ENCODE measurements around the gene PRSS50.

The PRSS50 gene

DNA sequence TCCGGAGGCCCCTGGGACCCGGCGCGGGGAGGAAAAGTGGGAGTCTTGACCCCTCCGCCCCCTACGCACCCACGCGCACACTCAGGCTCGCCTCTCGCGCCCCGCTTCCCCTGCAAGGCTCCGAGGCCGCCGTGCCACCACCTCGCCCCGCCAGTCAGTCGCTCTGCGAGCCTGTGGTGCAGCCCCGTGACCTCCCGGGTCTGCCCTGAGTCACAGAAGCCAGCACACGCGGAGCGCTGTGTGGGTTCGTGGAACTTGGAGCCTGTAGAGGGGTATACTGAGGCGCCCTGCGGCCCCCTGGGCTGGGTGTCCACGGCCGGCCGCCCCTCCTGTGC, 23.8 kb downstream of the PRSS50 start:
- DNase-seq (ENCODE audit: extremely low spot score, insufficient read length, low read depth) (no peak), FAIRE-seq (no peak)

DNA sequence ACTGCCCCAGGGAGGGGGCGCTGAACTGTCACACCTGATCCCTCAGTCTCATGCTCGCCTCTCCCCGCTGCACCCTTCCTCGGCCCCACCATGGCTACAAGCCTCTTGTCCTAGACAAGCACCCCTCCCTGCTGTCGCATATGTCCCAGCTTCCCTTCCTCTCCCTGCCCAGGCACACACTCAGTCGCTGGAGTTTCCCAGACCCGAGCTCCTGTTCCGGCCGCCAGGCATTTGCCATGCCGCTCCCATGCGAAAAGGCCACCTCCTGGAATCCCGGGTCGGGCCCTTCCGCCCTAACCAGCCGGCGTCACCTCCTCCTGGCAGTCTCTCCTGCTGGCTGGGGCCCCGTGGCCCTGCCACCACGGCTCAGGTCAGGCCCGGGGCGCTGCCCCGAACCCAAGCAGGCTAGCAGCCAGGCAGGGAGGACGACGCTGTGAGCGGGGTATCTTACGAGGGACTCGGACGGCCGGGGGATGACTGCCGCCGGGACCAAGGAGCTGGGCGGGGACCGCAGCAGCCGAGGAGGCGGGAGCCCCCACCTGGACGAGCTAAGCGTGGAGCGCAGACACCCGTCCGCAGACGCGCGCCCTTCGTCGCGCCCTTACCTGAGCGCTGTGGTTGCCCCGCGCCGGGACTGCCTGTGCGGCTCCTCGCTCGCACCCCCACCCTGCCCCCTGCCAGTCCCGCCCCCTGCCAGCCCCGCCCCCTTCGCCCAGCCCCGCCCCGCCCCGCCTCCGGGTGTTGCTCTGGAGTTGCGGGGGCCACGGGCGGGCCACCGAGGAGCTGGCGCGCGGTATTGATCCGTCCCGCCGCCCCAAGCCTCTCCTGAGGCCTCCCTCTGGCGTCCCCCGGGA, 24.4 kb downstream of the PRSS50 start, which contains the start of gene ALS2CL:
Gene ALS2CL, minus strand, starts transcription at position 642 of the 854 bp plus-strand sequence. CDS start 4,239 bp downstream, outside the sequence.
- FAIRE-seq (no peak), DNase-seq (ENCODE audit: extremely low spot score, insufficient read length, low read depth) (peak; percentile 51)

DNA sequence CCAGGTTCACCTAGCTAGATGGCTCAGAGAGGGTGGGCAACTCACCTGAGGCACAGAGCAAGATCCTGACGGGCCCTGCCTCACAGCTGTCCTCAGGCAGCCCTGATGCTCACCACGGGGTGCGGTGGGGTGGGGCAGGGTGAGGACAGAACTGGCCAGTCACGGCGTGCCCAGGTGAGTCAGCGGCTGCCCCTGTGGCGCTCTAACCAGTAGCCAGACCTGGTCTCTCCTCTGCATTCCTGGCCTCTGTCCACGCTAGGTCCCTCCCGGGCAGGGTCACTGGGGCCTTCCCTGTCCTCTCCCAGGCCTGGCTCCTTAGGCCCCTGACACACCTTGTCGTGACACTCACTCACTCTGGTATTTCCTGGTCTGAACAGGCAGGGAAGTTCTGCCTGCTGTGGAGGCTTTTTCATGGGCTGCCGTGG, 25.1 kb downstream of the PRSS50 start:
- DNase-seq (ENCODE audit: extremely low spot score, insufficient read length, low read depth) (no peak), FAIRE-seq (no peak)

DNA sequence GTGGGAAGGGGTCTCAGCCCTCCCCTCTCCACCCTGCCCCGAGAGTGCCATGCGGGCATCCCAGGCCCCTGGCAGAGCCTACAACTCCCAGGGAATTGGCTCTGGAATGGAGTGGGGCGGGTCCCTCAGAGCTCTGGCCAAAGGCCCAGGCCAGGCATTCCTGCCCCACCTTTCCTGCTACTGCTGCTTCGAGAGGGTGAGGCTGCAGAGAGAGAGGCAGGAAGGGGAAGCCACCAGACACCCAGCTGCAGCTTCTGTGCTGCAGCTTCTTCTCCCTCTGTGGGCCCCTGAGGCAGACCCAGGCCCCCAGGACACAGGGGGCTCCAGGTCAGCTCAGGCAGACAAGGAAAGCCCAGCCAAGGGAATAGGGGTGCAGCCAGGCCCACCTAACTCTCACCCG, 26.9 kb downstream of the PRSS50 start:
- FAIRE-seq: no peak

DNA sequence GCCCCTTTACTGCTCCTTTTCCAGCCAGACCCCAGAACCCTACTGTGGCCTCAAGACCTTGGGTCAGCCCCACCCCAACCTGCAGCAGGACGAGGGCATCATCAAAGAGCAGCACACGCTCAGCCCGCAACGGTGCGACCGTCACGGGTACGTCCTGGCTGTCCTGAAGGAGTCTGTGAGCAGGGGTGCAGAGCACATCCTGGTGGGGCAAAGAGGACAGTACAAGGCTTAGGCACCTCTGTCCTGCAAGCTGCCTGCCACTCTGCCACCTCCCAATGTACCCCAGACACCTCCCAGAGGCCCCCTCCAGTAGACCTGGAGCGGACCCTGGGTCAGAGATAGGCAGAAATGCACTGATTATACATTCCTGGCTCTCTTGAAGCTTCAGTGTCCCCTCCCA, 32.2 kb downstream of the PRSS50 start:
- DNase-seq (ENCODE audit: extremely low spot score, insufficient read length, low read depth) (no peak), FAIRE-seq (no peak)

More for the DNA sequence above, 26.9 kb downstream of the PRSS50 start:
- DNase-seq (ENCODE audit: extremely low spot score, insufficient read length, low read depth): no peak

DNA sequence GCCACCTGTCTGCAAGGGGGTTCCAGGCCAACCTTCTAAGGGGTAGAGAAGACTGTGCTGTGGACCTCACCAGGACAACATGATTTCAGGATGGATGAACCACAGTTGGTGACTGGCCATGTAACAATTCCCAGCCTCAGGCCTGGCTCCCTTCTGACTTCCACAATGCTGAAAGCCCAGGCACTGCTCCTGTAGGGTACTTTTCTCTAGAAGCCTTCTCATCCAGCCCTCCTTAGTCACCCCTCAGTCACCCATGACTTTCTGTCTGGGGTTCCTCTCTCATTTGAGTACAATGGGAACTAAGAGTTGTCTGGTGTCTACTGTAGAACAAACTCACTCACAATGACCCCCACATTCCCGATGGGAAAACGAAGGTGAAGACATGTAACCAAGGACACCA, 32.8 kb downstream of the PRSS50 start:
- DNase-seq (ENCODE audit: extremely low spot score, insufficient read length, low read depth) (no peak), FAIRE-seq (no peak)

DNA sequence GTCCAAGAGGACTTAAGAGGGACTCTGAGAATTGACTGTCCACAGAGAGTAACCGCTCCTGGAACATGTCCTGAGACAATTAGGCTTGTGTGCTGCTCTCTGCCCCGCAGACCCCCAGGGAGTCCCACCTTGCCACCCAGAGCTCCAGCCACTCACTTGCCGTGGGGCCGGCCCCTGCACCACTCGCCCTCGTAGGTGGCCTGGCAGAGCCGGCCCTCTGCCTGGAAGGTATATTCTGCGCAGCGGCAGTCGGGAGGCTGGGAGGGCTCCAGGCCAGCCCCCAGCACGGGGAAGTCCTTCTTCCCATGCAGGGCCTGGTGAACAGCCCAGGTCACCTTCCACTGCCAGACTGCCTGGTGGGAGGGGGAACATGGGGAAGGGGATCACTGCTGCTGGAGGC, 34.7 kb downstream of the PRSS50 start:
- DNase-seq (ENCODE audit: extremely low spot score, insufficient read length, low read depth) (no peak), FAIRE-seq (no peak)

DNA sequence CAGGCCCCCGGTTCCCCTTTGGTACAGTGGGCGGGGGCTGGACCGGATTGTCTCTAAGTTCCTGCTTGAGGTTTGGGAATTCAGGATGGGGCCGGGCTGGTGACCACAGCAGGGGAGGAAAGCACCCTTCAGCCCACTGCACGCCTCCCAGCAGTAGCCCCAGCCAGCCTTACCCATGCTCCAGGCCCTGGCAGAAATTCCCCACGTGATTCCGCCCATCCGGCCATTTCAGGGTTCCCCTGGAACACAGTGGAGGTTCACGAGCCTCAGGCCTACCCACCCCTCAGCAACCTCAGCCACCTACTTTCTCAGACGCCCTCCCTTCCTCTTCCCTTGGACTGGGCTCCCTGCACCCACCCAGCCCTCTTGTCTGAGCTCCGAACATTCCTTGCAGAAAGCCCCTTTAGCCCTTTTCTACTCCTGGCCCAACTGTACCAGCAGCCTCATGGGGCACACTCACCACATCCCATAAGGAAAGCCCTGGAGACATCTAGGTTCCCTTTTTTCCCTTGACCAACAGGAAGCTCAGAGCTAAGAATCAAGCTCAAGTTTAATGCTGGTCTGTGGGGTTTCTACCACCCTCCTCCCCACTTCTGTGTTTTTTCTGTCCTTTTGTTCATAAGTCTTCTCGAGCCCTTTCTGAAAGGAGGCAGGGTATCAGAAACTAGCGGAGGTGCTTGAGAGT, 35.7 kb downstream of the PRSS50 start:
- no peak for DNase-seq (ENCODE audit: extremely low spot score, insufficient read length, low read depth)
- no peak for FAIRE-seq

DNA sequence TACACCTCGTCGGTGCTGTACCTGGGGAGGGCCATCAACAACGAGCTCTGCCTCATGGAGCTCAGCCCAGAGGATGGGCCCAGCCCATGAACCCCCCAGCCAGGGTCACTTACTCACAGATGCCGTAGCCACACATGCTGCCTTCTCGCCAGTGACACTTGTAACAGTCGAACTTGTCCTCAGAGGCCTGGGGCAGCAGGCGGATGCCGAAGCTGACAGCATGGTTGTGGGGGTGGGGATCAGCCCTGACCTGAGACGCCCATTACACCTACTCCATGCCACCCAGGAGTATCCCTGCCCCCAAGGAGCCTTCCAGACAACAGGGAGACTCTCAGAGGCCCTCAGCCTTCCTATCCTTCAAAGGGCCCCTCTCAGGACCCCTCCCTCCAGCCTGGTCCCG, 36.3 kb downstream of the PRSS50 start:
- no peak for FAIRE-seq

DNA sequence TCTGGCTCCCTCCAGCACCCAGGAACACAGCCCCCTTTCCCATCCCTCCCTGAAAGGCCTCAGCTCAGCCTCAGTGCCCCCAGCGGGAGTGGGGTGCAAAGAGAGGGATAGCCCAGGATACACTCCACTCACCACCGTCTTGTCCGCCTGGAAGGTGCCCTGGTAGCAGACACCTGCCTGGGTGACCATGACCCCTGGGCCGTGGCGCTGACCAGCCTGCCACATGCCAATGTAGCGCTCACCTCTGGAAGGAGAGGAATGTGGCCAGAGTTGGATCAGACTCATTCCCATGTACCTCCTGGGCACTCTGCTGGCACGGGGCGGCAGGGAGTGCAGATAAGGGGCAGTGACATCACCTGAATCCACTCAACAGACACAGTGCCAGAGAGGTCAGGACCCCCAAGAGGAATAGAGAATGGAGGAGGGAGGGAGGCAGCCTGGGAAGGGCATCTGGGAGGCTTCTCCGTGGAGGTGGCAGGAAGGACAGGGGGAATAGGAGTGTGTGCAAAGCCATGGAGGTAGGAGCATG, 37.3 kb downstream of the PRSS50 start:
- no peak for FAIRE-seq
- no peak for DNase-seq (ENCODE audit: extremely low spot score, insufficient read length, low read depth)

More for the DNA sequence above, 36.3 kb downstream of the PRSS50 start:
- DNase-seq (ENCODE audit: extremely low spot score, insufficient read length, low read depth): no peak

DNA sequence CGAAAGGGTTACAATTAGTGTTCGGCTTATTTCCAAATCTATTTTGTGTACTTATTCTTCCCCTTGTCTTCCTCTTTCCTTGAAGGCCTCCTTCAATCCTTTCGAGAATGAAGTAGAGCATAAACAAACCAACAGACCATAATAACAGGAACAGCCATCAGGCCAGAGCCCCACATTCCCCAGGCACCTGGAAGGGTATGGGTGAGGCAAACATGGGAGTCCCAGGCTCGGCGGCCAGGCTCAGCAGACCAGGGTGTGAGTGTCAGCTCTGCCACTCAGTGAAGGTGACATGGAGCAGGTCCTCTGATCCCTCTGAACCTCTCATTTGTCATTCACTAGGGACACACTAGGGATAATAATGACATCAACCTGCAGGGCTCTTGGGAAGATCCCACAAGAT, 38.0 kb downstream of the PRSS50 start:
- DNase-seq (ENCODE audit: extremely low spot score, insufficient read length, low read depth) (no peak), FAIRE-seq (no peak)

DNA sequence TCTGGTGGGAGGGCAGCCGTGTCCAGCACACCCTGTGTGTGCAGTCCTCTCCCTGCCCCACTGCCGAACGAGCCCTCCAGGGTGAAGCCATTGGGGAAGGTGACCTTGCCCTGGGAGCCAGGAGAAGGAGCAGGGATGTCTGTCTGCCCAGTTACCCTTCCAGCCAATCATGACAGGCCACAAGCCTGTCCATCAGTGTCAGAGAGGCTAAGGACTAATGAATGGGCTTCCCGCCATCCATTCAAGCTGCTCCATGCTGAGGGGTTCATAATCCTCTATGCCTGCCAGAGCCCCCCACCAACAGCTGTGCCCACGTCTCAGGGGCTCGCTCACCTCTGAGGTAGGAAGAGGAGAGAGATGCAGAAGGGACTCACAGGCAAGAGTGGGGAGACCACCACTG, 39.4 kb downstream of the PRSS50 start:
- DNase-seq (ENCODE audit: extremely low spot score, insufficient read length, low read depth) (no peak), FAIRE-seq (no peak)

DNA sequence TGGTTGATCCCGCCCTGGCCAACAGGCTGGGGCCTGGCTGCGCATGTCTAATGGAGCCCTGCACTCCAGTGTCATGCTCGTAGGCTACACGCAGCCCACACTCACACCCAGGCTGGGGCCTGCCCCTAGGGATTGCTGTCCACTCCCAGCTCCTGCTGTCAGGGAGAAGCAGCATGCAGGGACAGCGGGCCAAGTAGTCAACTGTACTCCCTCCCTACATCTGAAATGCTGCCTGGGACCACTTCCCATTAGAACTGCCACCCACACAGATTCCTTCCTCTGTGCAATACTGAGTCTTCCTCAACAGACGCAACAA, 40.3 kb downstream of the PRSS50 start:
- FAIRE-seq (no peak), DNase-seq (ENCODE audit: extremely low spot score, insufficient read length, low read depth) (no peak)

DNA sequence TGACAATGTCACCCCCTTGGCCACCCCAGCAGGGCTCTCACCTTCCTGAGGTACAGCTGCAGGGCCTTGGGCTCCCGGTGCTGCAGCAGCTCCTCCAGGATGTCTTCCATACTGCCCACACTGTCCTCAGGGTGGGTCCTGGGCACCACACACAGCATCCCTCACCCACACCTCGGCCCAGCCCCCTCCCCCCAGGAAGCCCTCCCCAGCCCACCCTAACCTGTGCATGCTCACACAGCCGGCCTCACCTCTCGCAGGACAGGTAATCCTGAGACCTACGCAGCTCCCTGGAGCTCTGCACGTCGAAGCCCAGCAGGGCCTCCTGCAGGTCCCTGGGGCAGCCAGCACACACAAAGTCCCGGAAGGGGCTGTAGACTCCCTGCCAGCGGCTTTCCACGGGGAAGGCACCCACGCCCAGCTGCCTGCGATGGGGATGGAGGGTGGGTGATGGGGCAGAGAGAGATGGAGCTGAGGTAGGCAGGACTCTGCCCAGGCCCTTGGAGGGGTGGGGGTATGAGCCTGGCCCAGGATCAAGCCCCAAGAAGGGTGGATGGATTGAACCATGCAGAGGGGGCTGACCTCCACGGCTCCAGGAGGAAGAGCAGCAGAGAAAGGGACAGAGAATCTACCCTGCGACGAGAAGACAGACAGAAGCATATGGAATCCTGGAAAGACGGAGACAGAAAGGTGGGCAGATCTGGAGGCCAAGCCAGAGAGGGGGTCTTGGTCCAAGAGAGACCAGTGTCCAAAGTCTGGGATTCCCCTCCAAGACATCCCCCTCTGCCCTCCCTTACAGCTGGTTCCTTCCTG, 40.9 kb downstream of the PRSS50 start:
- no peak for FAIRE-seq

DNA sequence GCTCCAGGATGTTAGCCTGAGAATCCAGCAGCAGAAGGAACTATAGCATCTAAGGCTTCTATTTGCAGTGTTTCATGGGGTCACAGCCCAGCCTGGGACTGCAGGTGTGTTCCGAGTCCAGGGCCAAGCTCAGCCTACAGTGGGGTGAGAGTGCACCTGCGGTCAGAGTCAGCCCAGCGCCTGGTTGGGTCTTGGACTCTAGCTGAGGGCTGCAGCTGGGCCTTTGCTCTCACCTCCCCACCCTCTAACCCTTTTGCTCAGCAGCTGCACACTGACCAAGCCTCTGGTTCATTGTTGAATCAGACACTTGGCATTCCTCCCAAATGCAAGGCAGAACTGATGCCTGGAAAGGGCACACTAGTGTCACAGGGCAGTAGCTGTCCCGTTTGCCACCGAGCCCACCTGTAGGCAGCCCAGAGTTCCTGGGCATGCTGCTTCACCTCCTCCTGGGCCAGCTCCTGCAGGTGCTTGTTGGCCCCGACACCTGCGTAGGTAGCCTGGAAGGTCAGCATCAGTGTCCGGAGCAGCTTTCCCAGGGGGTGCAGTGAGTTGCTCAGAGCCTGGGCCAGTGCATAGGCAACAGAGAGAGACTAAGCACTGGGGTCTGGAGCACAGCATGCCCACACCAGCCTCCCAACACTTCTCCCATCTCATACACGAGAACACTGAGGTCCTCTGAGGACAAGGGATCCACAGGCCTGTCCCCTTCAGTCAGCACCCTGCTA, 41.7 kb downstream of the PRSS50 start:
- FAIRE-seq: no peak

More for the DNA sequence above, 40.9 kb downstream of the PRSS50 start:
- no peak for DNase-seq (ENCODE audit: extremely low spot score, insufficient read length, low read depth)

DNA sequence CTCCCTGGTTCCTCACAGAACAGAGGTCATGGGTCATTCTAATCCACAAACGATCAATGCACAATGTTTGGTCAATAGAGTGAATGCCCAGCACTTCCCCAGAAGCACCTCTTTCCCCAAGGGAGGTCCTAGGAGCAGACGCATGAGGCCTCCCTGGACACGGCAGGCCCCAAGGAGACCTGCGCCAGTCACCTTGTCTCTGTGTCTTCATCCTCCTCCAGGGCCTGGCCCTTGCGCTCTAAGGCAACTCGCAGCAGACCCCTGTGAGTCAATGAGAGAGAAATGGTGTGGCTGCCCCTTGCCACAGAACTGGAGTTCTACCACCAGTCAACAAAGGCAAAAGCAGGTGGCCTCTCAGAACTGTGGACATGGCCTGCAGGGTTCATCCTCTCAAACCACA, 42.2 kb downstream of the PRSS50 start:
- no peak for FAIRE-seq

More for the DNA sequence above, 41.7 kb downstream of the PRSS50 start:
- DNase-seq (ENCODE audit: extremely low spot score, insufficient read length, low read depth): no peak

DNA sequence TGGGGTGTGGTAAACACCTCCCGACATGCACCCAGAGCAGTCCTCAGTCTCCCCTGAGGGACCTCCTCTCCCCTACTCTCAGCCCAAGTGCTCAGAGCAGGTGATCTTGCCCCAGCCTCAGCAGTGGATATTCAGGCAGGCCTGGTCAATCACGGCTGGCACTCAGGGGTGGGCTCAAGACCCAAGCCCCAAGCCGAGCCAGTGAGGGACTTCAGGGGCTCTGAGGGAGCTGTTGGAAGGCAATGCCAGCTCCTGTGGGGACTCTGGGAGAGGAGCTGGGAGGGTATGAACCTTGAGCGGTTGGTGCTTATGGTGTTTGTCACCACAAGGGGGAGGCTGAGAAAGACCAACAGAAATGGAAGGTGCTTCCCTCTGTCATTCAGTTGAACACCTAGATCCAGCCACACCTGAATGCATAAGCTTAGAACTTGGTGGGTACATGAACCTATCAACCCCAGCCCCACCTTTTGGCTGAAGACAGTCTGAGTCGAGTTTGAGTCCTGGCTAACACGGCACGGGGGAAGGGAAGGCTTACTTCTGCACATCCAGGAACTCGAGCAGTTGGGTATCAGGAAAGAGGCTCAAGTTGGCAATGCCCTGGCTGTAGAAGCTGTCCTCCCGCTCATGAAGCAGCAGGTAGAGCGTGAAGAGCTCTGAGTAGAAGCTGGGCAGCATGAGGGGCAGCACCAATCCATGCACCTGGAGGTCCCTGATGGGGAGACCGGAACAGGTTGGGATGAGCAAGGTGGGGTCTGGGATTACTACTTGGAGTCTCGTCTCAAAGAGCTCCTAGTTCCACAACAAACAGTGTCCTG, 43.4 kb downstream of the PRSS50 start:
- DNase-seq (ENCODE audit: extremely low spot score, insufficient read length, low read depth) (no peak), FAIRE-seq (no peak)

More for the DNA sequence above, 42.2 kb downstream of the PRSS50 start:
- no peak for DNase-seq (ENCODE audit: extremely low spot score, insufficient read length, low read depth)

DNA sequence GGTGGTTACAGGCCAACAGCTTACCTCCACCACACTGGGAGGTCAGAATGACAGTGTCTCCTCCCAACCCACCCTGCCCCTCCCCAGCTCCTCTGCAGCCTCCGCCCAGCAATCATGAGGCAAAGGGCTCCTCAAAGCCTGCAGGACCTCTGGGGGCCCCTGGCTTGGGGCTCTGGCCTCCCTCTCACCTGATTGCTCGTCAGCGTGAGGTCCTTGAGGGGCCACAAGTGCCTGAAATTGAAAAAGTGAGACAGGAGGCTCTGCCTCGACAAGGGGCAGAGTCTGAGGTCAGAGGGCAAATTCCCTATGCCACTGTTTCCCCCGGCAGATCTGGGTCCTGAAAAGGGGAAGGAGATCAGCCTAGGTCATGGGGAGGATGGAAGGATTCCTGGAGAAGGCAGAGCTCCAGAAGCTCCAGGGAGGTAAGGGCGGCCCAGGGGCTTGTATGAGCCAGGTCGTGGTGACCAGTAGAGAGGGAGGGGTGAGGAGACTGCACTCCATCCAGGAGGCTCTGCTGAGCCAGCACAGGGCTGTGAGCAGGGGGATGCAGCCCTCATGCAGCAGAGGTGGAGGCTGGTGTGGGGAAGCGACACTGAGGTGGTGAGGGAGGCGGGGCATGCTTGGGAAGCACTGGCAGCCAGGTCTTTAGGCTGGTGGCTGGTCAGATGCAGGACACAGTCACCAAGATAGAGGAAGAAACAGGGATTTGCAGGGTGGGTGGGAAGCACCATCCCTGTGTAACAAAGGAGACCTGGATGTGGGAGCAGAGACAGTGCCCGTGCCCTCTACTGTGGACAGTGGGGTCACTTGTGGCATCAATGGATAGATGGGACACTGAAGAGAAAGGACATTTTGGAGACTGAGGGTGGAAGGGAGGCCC, 44.3 kb downstream of the PRSS50 start:
- FAIRE-seq (no peak), DNase-seq (ENCODE audit: extremely low spot score, insufficient read length, low read depth) (no peak)

Data from GM18507 (cell line).